ENCODE results near the gene NUP153. TPM values are rescaled to one million over a fixed set of nuclear protein-coding genes. Genes with fewer than 3 reads are reported as not detected.

Gene NUP153
- total RNA-seq, 1 experiment from 2014 or later: 99.3 TPM

GRCh38 chr6:17629824-17630510, 76.8 kb downstream of the NUP153 start:
- H2BK120ac ChIP-seq (ENCODE audit: low read depth, low read length, poor library complexity, severe bottlenecking): no peak overlapping the region
- WGBS (ENCODE audit: extremely low coverage, insufficient read length, low lambda C conversion rate): no CpG with 5 or more reads among the region's 8 CpGs
- Mint-ChIP-seq H3K4me1 (no peaks in the 10 kb centered on the region), H3K27ac (peak overlapping the region in 1 of 3 experiments; percentile 14; a peak in 2 of 7 replicates), H3K4me3 (no peak overlapping the region), H3K36me3 (ENCODE audit: insufficient read depth in 1 of 3, low read depth in 3 of 3) (peaks cover 47 to 85% (median 81%) of the 10 kb centered on the region in 3 experiments; a peak in 6 of 7 replicates), H3K9me3 (no peaks in the 10 kb centered on the region), H3K27me3 (ENCODE audit: low read depth) (no peaks in the 10 kb centered on the region)
- no peak overlapping the region for H2BK15ac ChIP-seq (ENCODE audit: low read depth, low read length)
- DNase-seq: no peak
- H3K23ac ChIP-seq (ENCODE audit: insufficient read length, low read depth, low read length): no peak overlapping the region
- no peak overlapping the region for H3K4ac ChIP-seq (ENCODE audit: low read depth, low read length)
- H3K27me3 ChIP-seq (ENCODE audit: insufficient read depth, low read length): no peaks in the 10 kb centered on the region
- no peak overlapping the region for H2AK5ac ChIP-seq (ENCODE audit: insufficient read length, low read length)
- H3K4me1 ChIP-seq (ENCODE audit: insufficient read depth, low read length): no peaks in the 10 kb centered on the region; the same call in 1 of the 2 replicates
- no peak overlapping the region for H3K14ac ChIP-seq (ENCODE audit: insufficient read depth, low read length)
- no peak overlapping the region for H3K9ac ChIP-seq (ENCODE audit: extremely low read depth, insufficient read length, low read length)
- H3K27ac ChIP-seq (ENCODE audit: insufficient read length, low read depth, low read length): no peak overlapping the region
- H3K4me2 ChIP-seq (ENCODE audit: insufficient read depth, insufficient read length, low read length): no peak overlapping the region
- H2BK12ac ChIP-seq (ENCODE audit: insufficient read length, low read depth, low read length): no peak overlapping the region
- H3K56ac ChIP-seq (ENCODE audit: insufficient read length, low read depth, low read length): no peak overlapping the region
- no peaks in the 10 kb centered on the region for H3K79me2 ChIP-seq (ENCODE audit: insufficient read depth, low read length)
- no peak overlapping the region for H2BK20ac ChIP-seq (ENCODE audit: low read depth, low read length, poor library complexity, severe bottlenecking)
- no peak overlapping the region for H4K5ac ChIP-seq (ENCODE audit: insufficient read length, low read depth, low read length)
- H4K20me1 ChIP-seq (ENCODE audit: control insufficient read depth, insufficient read depth, insufficient read length): no peaks in the 10 kb centered on the region
- H3K23me2 ChIP-seq (ENCODE audit: insufficient read length, low read depth, low read length, poor library complexity, severe bottlenecking): no peaks in the 10 kb centered on the region
- no peak overlapping the region for H4K91ac ChIP-seq (ENCODE audit: insufficient read length, low read depth, low read length)
- H2AFZ ChIP-seq (ENCODE audit: low read length): no peak overlapping the region
- H3K9me3 ChIP-seq (ENCODE audit: control insufficient read depth, low read depth, low read length): no peaks in the 10 kb centered on the region
- no peak overlapping the region for H4K8ac ChIP-seq (replicated peaks; ENCODE audit: insufficient read length, low read depth, low read length)
- H3K79me1 ChIP-seq (ENCODE audit: insufficient read depth, low read depth, low read length, poor library complexity, severe bottlenecking): peaks cover 3% of the 10 kb centered on the region
- no peak overlapping the region for H3T11ph ChIP-seq (ENCODE audit: low read length)
- H2BK5ac ChIP-seq (ENCODE audit: insufficient read length, low read length): no peak overlapping the region
- TF ChIP-seq CTCF (conservative IDR thresholded peaks at IDR 0.05): no peak
- no peak overlapping the region for H3K18ac ChIP-seq (ENCODE audit: insufficient read length, low read depth, low read length)

All from H9 (cell line).